H1 (cell line): Measurements from ENCODE around the gene C20orf173. TPM values are rescaled to one million over a fixed set of nuclear protein-coding genes. Genes with fewer than 3 reads are reported as not detected.

Experiments
- BACH1 ChIP-seq: IDR thresholded peaks from 2 replicates; pipeline ENCODE4 v1.6.1; 2012; ENCODE audit warnings: low read length, improper control_type of control experiment
- CHD7 ChIP-seq: fragments of 300-600 bp; sonication (generic); IDR thresholded peaks from 2 replicates; pipeline ENCODE4 v1.7.1; 2012; ENCODE audit warnings: low read length, moderate library complexity, mild to moderate bottlenecking, inconsistent platforms; ENCODE audit not compliant: insufficient replicate concordance
- CREB1 ChIP-seq: IDR thresholded peaks from 2 replicates; pipeline ENCODE4 v1.6.1; 2012; ENCODE audit warnings: inconsistent platforms
- KDM4A ChIP-seq: IDR thresholded peaks from one replicate; pipeline ENCODE4 v1.7.1; 2012; ENCODE audit warnings: low read depth, mild to moderate bottlenecking, moderate library complexity, low read length, inconsistent platforms; ENCODE audit not compliant: severe bottlenecking
- NANOG ChIP-seq: IDR thresholded peaks from 2 replicates; pipeline ENCODE4 v1.6.1; 2011; ENCODE audit warnings: low read length, low read depth, mild to moderate bottlenecking, inconsistent platforms; ENCODE audit not compliant: insufficient read depth, poor library complexity, severe bottlenecking
- POLR2A ChIP-seq, 2 experiments: IDR thresholded peaks; 1 replicate in 1 of 2; 2 replicates in 1 of 2; pipeline ENCODE4 v1.6.1; 2011; ENCODE audit warnings: low read depth in 2 of 2, low read length in 2 of 2, mild to moderate bottlenecking in 2 of 2; ENCODE audit errors: control extremely low read depth in 1 of 2
- polyA plus RNA-seq, 7 experiments: library from polyadenylated mRNA; depleted of rRNA in 3 of 7; stranded (reverse) in 5 of 7; unstranded in 2 of 7; fragments of >200 nt in 5 of 7; fragments of 200-250 nt in 2 of 7; gene quantifications; 1 replicate in 5 of 7; 2 replicates in 1 of 7; 4 replicates in 1 of 7; pipeline versions ENCODE4 v1.2.1 to v1.2.3, GENCODE V29; 2011 to 2013; ENCODE audit warnings: missing spikeins in 2 of 7, mixed read lengths in 2 of 7
- total RNA-seq: library from RNA; stranded (reverse); fragmentation: NEBNext Ultra II Directional; extraction: Animal tissue kit (Norgen Biotek cat#: 25700); gene quantifications from 2 replicates; pipeline ENCODE4 v1.2.1, GENCODE V29; 2021

Gene C20orf173
- total and polyA plus RNA-seq, 2 of the 8 experiments (the other 6 are each of a cell fraction or from before 2014, with no cell fraction given), result not detected

- TF ChIP-seq CHD7 (no peak), BACH1 (no peak), NANOG (no peak), POLR2A (IDR thresholded peaks at IDR 0.05; ENCODE audit: control extremely low read depth in 1 of 2, low read depth in 2 of 2, low read length in 2 of 2) (no peak), CREB1 (no peak), KDM4A (no peak)
These were observed 31.7 kb downstream of the C20orf173 start (continued) for GRCh38 chr20:35497780-35498189.
